ENCODE data around the gene SLC35F2. TPM values are rescaled to one million over a fixed set of nuclear protein-coding genes. Genes with fewer than 3 reads are reported as not detected.
A peak's percentile ranks its signal among the peaks of the same experiment; 100 is the strongest.

SLC35F2 gene
- total and polyA plus RNA-seq, 2 of the 4 experiments (the other 2 are of a cell fraction): 4.9 to 15.4 TPM

DNA sequence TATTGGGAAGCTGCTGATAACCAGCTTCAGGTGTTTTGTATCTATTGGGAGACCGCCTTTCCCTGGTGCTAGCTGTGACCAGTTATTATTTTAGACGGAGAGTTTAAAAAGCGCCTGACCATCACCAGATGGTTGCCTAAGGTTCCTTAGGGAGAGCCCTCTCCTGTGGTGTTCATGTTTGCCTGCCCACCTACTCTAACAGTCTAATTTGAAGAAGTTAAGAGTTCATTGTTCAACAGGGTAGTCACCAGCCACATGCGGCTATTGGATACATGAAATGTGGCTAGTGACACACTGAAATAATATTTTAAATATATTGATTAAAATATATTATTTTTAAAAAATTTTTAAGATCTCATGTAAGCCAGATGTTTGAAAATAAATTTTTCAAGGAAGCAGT, 75.5 kb downstream of the SLC35F2 start:
- Histone ChIP-seq H4K91ac (ENCODE audit: insufficient read depth, low read depth, low read length) (no peak overlapping the region), H3K56ac (ENCODE audit: extremely low read depth, insufficient read depth, low read length) (no peak overlapping the region), H3K27ac (ENCODE audit: insufficient read depth, low read length) (no peak overlapping the region), H3K4ac (ENCODE audit: low read depth, low read length) (no peak overlapping the region), H3K4me2 (ENCODE audit: low read depth, low read length) (no peak overlapping the region), H2AK5ac (ENCODE audit: low read depth, low read length) (no peak overlapping the region), H4K20me1 (ENCODE audit: insufficient read depth, low read length) (no peaks in the 10 kb centered on the region), H2BK120ac (ENCODE audit: low read depth, low read length) (no peak overlapping the region), H3K9ac (ENCODE audit: low read depth, low read length) (no peak overlapping the region), H3K36me3 (ENCODE audit: control insufficient read depth, insufficient read depth, low read length) (no peaks in the 10 kb centered on the region), H4K8ac (ENCODE audit: low read depth in 2 of 2, low read length in 2 of 2) (no peak overlapping the region), H3K27me3 (ENCODE audit: control insufficient read depth, insufficient read depth, low read length) (peaks cover 2% of the 10 kb centered on the region; the same call in 1 of the 2 replicates), H2AFZ (replicated peaks; ENCODE audit: low read length, poor library complexity) (no peak overlapping the region), H2BK5ac (ENCODE audit: low read depth, low read length, poor library complexity, severe bottlenecking) (no peak overlapping the region), H3K9me1 (ENCODE audit: insufficient read depth, low read length) (no peaks in the 10 kb centered on the region), H3K4me3 (ENCODE audit: insufficient read depth, low read depth, low read length) (no peak overlapping the region), H2BK20ac (ENCODE audit: low read depth, low read length) (no peak overlapping the region), H3K9me3 (ENCODE audit: control insufficient read depth, insufficient read depth, low read length) (no peaks in the 10 kb centered on the region), H3K23ac (ENCODE audit: low read depth, low read length) (no peak overlapping the region), H3K79me1 (ENCODE audit: low read depth in 1 of 2, low read length in 2 of 2) (no peaks in the 10 kb centered on the region), H2BK15ac (ENCODE audit: low read depth, low read length) (no peak overlapping the region), H4K5ac (ENCODE audit: low read depth, low read length) (no peak overlapping the region), H3K14ac (replicated peaks; ENCODE audit: low read depth, low read length) (no peak overlapping the region), H2AK9ac (replicated peaks; ENCODE audit: low read depth, low read length, poor library complexity) (no peak overlapping the region), H3K4me1 (ENCODE audit: control insufficient read depth, insufficient read depth, low read length) (no peaks in the 10 kb centered on the region), H3K18ac (ENCODE audit: low read depth, low read length) (no peak overlapping the region)
- TF ChIP-seq RAD21 (IDR thresholded peaks at IDR 0.05; ENCODE audit: low read length) (no peak), POLR2A (IDR thresholded peaks at IDR 0.05; ENCODE audit: low read depth, low read length) (no peak), NFE2L2 (IDR thresholded peaks at IDR 0.05; ENCODE audit: low read depth, low read length) (no peak), BHLHE40 (IDR thresholded peaks at IDR 0.05; ENCODE audit: low read depth, low read length) (no peak), MAFK (IDR thresholded peaks at IDR 0.05; ENCODE audit: low read depth, low read length) (no peak), CEBPB (IDR thresholded peaks at IDR 0.05; ENCODE audit: low read depth, low read length) (no peak), SMC3 (IDR thresholded peaks at IDR 0.05; ENCODE audit: low read depth, low read length) (no peak)
- TF ChIP-seq, protein P1, sequence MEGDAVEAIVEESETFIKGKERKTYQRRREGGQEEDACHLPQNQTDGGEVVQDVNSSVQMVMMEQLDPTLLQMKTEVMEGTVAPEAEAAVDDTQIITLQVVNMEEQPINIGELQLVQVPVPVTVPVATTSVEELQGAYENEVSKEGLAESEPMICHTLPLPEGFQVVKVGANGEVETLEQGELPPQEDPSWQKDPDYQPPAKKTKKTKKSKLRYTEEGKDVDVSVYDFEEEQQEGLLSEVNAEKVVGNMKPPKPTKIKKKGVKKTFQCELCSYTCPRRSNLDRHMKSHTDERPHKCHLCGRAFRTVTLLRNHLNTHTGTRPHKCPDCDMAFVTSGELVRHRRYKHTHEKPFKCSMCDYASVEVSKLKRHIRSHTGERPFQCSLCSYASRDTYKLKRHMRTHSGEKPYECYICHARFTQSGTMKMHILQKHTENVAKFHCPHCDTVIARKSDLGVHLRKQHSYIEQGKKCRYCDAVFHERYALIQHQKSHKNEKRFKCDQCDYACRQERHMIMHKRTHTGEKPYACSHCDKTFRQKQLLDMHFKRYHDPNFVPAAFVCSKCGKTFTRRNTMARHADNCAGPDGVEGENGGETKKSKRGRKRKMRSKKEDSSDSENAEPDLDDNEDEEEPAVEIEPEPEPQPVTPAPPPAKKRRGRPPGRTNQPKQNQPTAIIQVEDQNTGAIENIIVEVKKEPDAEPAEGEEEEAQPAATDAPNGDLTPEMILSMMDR (conservative IDR thresholded peaks at IDR 0.05; ENCODE audit: low read depth, low read length): no peak
- dilution Hi-C loops (cut with HindIII; ENCODE audit: low sequenced_read_pairs, unreplicated experiment) (no loop called here), in situ Hi-C loops (cut with MboI; ENCODE audit: low sequenced_read_pairs) (no loop called here), intact Hi-C loops (cut with micrococcal nuclease) (no loop called here)
- DNase-seq (peak; percentile 8), ATAC-seq (ENCODE audit: low read depth) (no peak)
- no TSS peak for BruUV-seq (replicated peaks)
- CTCF ChIA-PET: interaction anchor here (1.2 to 2.3 kb wide), 2 partner anchors 12 to 94 kb away, joined by 3 to 8 read pairs; no protein-coding TSS in a partner anchor
- WGBS, 2 experiments (ENCODE audit: extremely low coverage in 2 of 2, insufficient read length in 1 of 2): no CpG with 5 or more reads among the region's 4 CpGs
- POLR2A ChIA-PET (ENCODE audit: unreplicated experiment): no interaction called here

Measured in IMR-90 (cell line).